HEK293T (cell line): ENCODE measurements around the gene BTBD19.

ENCODE experiments used
- CTCF ChIA-PET: fragments of 350-600 bp; formaldehyde crosslinking; extraction: SDS; loops from one replicate; lab custom pipeline; 2021; ENCODE audit warnings: antibody characterized with exemption, inconsistent platforms; lab: Yijun Ruan, JAX
- POLR2A ChIA-PET: fragments of 350-600 bp; formaldehyde crosslinking; extraction: SDS; loops from one replicate; lab custom pipeline; 2020; ENCODE audit warnings: antibody characterized with exemption, inconsistent platforms; lab: Yijun Ruan, JAX
- DNase-seq: peaks from one replicate; pipeline ENCODE4 v3.0.0; 2012; ENCODE audit warnings: mixed read lengths; ENCODE audit errors: extremely low spot score
- ARNT ChIP-seq: fragments of 450-650 bp; IDR thresholded peaks from 2 replicates; pipeline ENCODE4 v1.6.1; 2017; ENCODE audit warnings: mild to moderate bottlenecking
- BHLHE40 ChIP-seq: fragments of 450-650 bp; IDR thresholded peaks from 2 replicates; pipeline ENCODE4 v1.6.1; 2016; ENCODE audit warnings: mild to moderate bottlenecking, moderate library complexity, borderline replicate concordance
- CTBP1 ChIP-seq: fragments of 450-650 bp; IDR thresholded peaks from 2 replicates; pipeline ENCODE4 v1.6.1; 2016; ENCODE audit warnings: borderline replicate concordance
- ELF4 ChIP-seq: fragments of 450-650 bp; IDR thresholded peaks from 2 replicates; pipeline ENCODE4 v1.6.1; 2017; ENCODE audit warnings: antibody characterized with exemption
- FOXA1 ChIP-seq: fragments of 450-650 bp; IDR thresholded peaks from 2 replicates; pipeline ENCODE4 v1.6.1; 2016; ENCODE audit warnings: mild to moderate bottlenecking
- FOXK2 ChIP-seq: fragments of 450-650 bp; IDR thresholded peaks from 2 replicates; pipeline ENCODE4 v1.6.1; 2016; ENCODE audit warnings: mild to moderate bottlenecking
- FOXM1 ChIP-seq: fragments of 450-650 bp; IDR thresholded peaks from 2 replicates; pipeline ENCODE4 v1.6.1; 2017; ENCODE audit warnings: mild to moderate bottlenecking, borderline replicate concordance
- HDGF ChIP-seq: fragments of 450-650 bp; IDR thresholded peaks from 2 replicates; pipeline ENCODE4 v1.6.1; 2017; ENCODE audit warnings: antibody characterized with exemption, borderline replicate concordance
- L3MBTL2 ChIP-seq: fragments of 450-650 bp; conservative IDR thresholded peaks from 2 replicates; pipeline ENCODE4 v1.6.1; 2016; ENCODE audit warnings: mild to moderate bottlenecking
- LEF1 ChIP-seq: fragments of 450-650 bp; IDR thresholded peaks from 2 replicates; pipeline ENCODE4 v1.6.1; 2017; ENCODE audit warnings: mild to moderate bottlenecking, borderline replicate concordance
- NFRKB ChIP-seq: fragments of 450-650 bp; IDR thresholded peaks from 2 replicates; pipeline ENCODE4 v1.6.1; 2016; ENCODE audit warnings: mild to moderate bottlenecking, moderate library complexity
- PKNOX1 ChIP-seq: fragments of 450-650 bp; IDR thresholded peaks from 2 replicates; pipeline ENCODE4 v1.6.1; 2016
- SP1 ChIP-seq: fragments of 450-650 bp; IDR thresholded peaks from 2 replicates; pipeline ENCODE4 v1.6.1; 2017
- SUZ12 ChIP-seq: fragments of 450-650 bp; IDR thresholded peaks from 2 replicates; pipeline ENCODE4 v1.6.1; 2016; ENCODE audit warnings: mild to moderate bottlenecking
- TARDBP ChIP-seq: fragments of 450-650 bp; IDR thresholded peaks from 2 replicates; pipeline ENCODE4 v1.6.1; 2016
- ZNF384 ChIP-seq: fragments of 450-650 bp; IDR thresholded peaks from 2 replicates; pipeline ENCODE4 v1.6.1; 2016

Gene BTBD19

DNA sequence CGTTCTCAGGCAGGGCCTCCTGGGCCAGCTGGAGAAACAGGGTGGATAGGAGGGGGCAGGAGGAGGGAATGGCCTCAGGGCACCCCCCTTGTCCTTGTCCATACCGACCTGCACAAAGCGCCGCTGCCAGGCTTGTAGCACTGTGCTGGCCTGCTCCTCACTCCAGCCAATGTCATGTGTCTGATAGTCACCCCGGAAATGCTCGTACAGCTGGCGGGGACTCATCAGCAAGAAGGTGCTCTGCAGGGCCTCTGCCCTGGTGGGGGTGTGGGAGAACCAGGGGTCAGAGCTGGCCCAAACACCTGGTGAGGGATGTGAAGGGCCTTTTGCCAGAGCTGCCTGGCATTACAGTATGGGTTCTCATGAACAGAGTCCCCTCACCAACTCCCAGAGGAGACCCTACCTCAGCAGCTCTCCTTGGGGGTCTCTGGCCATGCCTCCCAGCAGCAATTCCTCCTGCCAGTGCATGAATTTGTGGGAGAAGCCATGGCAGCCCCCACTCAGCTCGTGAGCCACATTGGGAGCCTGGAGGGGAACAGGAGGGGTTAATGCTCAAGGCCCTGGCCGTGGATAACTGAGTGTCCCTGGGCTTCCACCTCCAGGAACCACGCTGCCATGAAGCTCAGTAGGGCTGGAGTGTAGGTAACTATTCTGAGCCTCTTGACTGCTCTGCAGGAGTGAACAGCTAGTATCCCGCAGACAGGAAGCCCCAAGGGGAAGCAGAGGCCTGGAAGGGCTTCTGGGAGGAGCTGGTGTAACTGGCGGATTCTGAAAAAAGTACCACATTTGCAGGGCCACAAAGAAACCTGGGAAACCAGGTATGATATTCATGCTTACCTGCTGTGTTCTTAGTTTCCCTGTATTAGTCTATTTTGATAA, 21.4 kb downstream of the BTBD19 start:
- DNase-seq, result no peak
- CTCF ChIA-PET, result interaction anchor here (1.2 to 1.3 kb wide), 2 partner anchors 9 to 49 kb away, joined by 3 read pairs; no protein-coding TSS in a partner anchor
- POLR2A ChIA-PET, result interaction anchor here (1.0 to 5.1 kb wide), 2 partner anchors 9 to 30 kb away, joined by 3 to 34 read pairs; partner anchors contain the start of gene PLK3
- TF ChIP-seq HDGF (no peak), PKNOX1 (no peak), FOXM1 (no peak), FOXK2 (no peak), L3MBTL2 (no peak), SUZ12 (no peak), ZNF384 (no peak), ELF4 (no peak), NFRKB (no peak), FOXA1 (no peak), TARDBP (no peak)

GRCh38 chr1:44830900-44831304, 22.6 kb downstream of the BTBD19 start:
- no peak for DNase-seq
- CTCF ChIA-PET, result interaction anchor here (0.7 kb wide), 1 partner anchor 472 kb away, joined by 3 read pairs; no protein-coding TSS in a partner anchor

DNA sequence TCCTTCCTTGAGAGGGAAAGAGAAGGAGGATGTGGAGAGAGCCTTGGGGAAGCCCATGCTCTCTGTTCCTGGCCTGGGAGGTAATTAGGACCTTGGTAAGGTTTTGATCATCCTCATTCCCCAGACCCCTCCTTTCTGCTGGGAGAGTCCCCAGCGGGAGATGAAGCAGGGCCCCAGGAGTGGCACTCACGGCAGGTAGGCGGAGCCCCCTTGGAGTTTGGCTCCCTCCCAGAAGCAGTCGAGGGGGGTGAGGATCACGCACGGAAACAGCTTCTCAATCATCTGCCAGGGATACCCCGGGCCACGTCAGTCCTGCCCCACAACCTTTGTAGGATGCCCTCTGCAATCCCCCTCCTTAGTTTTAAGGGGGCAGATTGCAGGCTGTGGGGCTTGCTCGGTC, 23.2 kb downstream of the BTBD19 start:
- DNase-seq, result no peak
- CTCF ChIA-PET, result interaction anchor here (0.5 to 1.0 kb wide), 4 partner anchors 11 to 1769 kb away, joined by 3 to 5 read pairs (median 4); partner anchors contain the start of gene PTCH2
- POLR2A ChIA-PET, result interaction anchor here (0.9 to 5.1 kb wide), 6 partner anchors 11 to 660 kb away, joined by 3 to 34 read pairs (median 3); partner anchors contain the start of genes EIF2B3, PTCH2, RPS8 and TESK2
- TF ChIP-seq PKNOX1, result no peak
- no peak for TF ChIP-seq FOXA1
- no peak for TF ChIP-seq ZNF384
- no peak for TF ChIP-seq ARNT
- no peak for TF ChIP-seq LEF1
- no peak for TF ChIP-seq FOXK2
- no peak for TF ChIP-seq TARDBP
- TF ChIP-seq FOXM1, result no peak
- TF ChIP-seq SP1, result no peak
- TF ChIP-seq HDGF, result no peak
- TF ChIP-seq SUZ12, result no peak
- no peak for TF ChIP-seq CTBP1
- TF ChIP-seq ELF4, result no peak
- TF ChIP-seq L3MBTL2, result no peak
- TF ChIP-seq NFRKB, result no peak
- TF ChIP-seq BHLHE40, result no peak

More at GRCh38 chr1:44830900-44831304, 22.6 kb downstream of the BTBD19 start:
- POLR2A ChIA-PET, result interaction anchor here (0.9 to 5.1 kb wide), 6 partner anchors 10 to 661 kb away, joined by 3 to 34 read pairs (median 3); partner anchors contain the start of genes EIF2B3, PTCH2, RPS8 and TESK2
- no peak for TF ChIP-seq LEF1
- no peak for TF ChIP-seq FOXK2
- TF ChIP-seq L3MBTL2, result no peak
- no peak for TF ChIP-seq FOXM1
- TF ChIP-seq CTBP1, result no peak
- TF ChIP-seq SUZ12, result no peak
- TF ChIP-seq PKNOX1, result no peak
- TF ChIP-seq HDGF, result no peak
- no peak for TF ChIP-seq ZNF384
- no peak for TF ChIP-seq ELF4
- no peak for TF ChIP-seq BHLHE40
- TF ChIP-seq SP1, result no peak
- no peak for TF ChIP-seq NFRKB

DNA sequence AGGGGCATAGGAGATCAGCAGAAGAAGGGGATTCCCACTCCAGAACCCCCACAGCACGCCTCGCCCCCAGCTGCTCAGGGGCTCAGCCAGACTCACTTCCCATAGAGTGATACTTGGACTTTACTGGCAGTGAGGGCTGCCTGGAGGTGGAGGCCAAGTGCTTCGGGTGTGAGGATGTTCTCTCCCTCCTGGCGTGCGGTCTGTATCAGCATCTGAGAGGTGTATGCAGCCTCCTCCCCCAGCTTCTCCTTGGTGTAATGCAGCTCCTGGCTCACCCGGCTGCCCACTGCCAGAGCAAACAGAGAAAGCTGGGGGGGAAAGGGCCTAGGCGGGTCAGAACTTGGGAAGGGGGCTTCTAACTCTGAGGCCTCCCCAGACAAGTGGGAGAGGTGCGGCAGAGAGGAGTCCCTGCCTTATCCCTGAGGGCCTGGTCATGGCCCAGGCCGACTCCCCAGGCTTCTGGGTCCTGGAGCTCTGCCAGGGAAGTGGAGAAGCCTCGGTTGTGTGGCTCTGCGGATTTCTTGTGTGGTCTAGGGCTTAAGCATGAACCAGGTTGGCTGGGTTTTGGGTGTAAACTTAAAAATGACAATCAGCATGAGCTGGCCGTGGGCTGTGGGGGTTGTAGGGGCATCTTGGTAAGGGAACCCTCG, 23.9 kb downstream of the BTBD19 start:
- CTCF ChIA-PET, result interaction anchor here (0.5 to 1.0 kb wide), 3 partner anchors 10 to 1768 kb away, joined by 3 to 5 read pairs (median 4); partner anchors contain the start of gene PTCH2
- no peak for DNase-seq
- TF ChIP-seq HDGF (no peak), PKNOX1 (no peak), SP1 (no peak), FOXM1 (no peak), TARDBP (no peak), ZNF384 (no peak), LEF1 (no peak), ARNT (no peak), FOXK2 (no peak), FOXA1 (no peak)
- POLR2A ChIA-PET, result interaction anchor here (0.7 to 5.1 kb wide), 4 partner anchors 12 to 659 kb away, joined by 3 to 34 read pairs (median 3); partner anchors contain the start of genes RPS8 and TESK2
